ENCODE results near the gene GOLGA6L2.

DNA sequence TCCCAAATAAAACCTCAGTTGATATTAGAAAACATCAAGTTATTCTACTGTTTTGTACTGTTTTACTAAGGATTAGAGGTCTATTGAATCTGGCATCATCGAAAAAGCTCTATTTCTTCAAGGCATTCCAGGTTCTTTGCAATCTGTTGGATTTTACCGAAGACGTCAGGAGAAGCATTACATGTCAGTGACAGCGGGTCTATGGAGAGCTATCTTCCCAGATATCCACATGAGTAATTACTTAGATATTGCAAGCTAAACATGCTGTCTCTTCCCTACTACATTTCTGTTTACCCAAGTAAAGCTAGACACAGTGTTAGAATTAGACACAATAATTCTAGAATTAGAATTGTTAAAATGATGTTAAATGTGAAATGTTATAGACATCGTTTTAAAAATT lies 10.8 kb upstream of the GOLGA6L2 start:
- no peak for TF ChIP-seq POLR2AphosphoS5 (IDR thresholded peaks at IDR 0.05; ENCODE audit: low read depth, low read length)
- TF ChIP-seq POLR2A (IDR thresholded peaks at IDR 0.05; ENCODE audit: low read depth, low read length): no peak
- no peak for TF ChIP-seq PAX5 (IDR thresholded peaks at IDR 0.05; ENCODE audit: insufficient read depth, low read length, severe bottlenecking)
- TF ChIP-seq TAF1 (IDR thresholded peaks at IDR 0.05; ENCODE audit: low read depth, low read length): no peak

All from GM12891 (cell line).